GM12892 (cell line): ENCODE measurements around the gene ATXN7L2.

Experiments
- POLR2A ChIP-seq: IDR thresholded peaks from 2 replicates; pipeline ENCODE4 v1.6.1; 2011; ENCODE audit warnings: low read depth, low read length, control low read depth
- POLR2AphosphoS5 ChIP-seq: IDR thresholded peaks from 2 replicates; pipeline ENCODE4 v1.6.1; 2011; ENCODE audit warnings: low read depth, low read length, control low read depth
- TAF1 ChIP-seq: IDR thresholded peaks from 2 replicates; pipeline ENCODE4 v1.6.1; 2011; ENCODE audit warnings: low read depth, mild to moderate bottlenecking, control low read depth, low read length, borderline replicate concordance

- TF ChIP-seq POLR2AphosphoS5 (no peak), POLR2A (no peak), TAF1 (no peak)
These were observed 44.4 kb downstream of the ATXN7L2 start for GRCh38 chr1:109527846-109528695.
